Left cardiac atrium (tissue), 4 donors: ENCODE measurements around the gene SERTM1. TPM values are rescaled to one million over a fixed set of nuclear protein-coding genes. Genes with fewer than 3 reads are reported as not detected.

Experiments
- ATAC-seq, 2 donors: fragments of 200-7000 bp; cut with Tn5 transposase; one replicate each; pipeline ENCODE4 v1.9.1; 2020; ENCODE audit warnings: mild to moderate bottlenecking in 2 of 2, moderate library complexity in 2 of 2
- DNase-seq: peaks from one replicate; pipeline ENCODE4 v3.0.0-alpha.2; 2020
- intact Hi-C, 2 donors: fragments of 100-400 bp; cut with DNase I; formaldehyde crosslinking; loops; one replicate each; pipeline versions ENCODE4 v1.14.1 to v1.15.1; 2022 to 2023
- total RNA-seq, 2 donors: library from RNA; stranded (reverse); fragmentation: NEBNext Ultra II Directional; extraction: Animal tissue kit (Norgen Biotek cat#: 25700); gene quantifications; one replicate each; pipeline ENCODE4 v1.2.1, GENCODE V29; 2021
- donor health status: DM: no; HTN: yes; CAD: no.
- donor health status: DM: no; HTN: yes; CAD: no; lungs with severe emphysema.
- donor health status: DM: yes; HTN: yes; CAD: no.
- donor health status: Dilated cardiomyopathy.

The SERTM1 gene
- total RNA-seq, 2 donors from 2014 or later = 0.10 to 0.38 TPM

DNA sequence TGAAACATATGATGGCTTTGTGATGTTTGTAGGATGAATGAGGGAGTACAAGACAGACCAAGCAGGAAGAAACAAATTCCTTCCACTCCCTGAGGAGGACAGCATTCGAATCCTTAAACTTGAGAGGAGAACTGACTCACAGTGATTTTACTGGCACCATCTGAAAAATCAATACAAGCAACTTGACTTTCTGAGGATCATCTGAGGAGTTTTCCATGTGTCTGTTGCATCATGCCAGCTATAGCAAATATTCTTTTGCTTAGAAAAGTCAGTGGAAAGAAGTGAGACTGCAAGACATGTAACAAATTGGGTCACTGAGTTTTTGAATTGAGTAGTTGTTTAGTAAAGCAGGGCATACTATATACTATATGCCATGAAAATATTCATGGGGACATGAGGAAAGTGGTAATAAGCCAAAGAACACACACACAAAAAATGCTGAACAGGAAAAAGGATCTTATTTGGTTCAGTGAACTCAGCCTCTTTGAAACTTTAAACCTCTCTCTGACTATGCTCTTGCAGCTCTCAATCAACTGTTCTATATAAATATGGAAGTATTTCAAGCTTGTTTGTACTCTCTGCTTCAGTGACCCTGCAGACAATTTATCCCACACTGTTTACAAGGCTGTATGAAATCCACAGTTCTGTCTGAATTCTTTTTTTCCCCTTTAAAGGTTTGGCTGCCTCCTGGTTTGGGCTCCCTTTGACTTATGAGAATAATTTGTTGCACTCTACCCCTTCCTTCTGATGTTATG lies 35.5 kb downstream of the SERTM1 start:
- ATAC-seq (no peak), DNase-seq (no peak)
- intact Hi-C loops = no loop called here

DNA sequence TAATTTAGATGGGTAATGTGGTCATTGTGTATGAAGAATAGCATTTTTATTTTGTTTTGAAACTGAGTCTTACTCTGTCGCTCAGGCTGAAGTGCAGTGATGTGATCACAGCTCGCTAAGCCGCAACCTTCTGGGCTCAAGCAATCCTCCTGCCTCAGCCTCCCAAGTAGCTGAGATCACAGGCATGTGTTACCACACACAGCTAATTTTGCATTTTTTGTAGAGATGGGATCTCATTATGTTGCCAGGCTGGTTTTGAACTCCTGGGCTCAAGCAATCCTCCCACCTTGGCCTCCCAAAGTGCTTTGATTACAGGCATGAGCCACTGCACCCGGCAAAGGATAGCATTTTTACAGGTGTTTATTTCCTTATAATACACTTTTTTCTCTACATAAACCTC lies 36.6 kb downstream of the SERTM1 start:
- DNase-seq (no peak), ATAC-seq (no peak)
- intact Hi-C loops = no loop called here

DNA sequence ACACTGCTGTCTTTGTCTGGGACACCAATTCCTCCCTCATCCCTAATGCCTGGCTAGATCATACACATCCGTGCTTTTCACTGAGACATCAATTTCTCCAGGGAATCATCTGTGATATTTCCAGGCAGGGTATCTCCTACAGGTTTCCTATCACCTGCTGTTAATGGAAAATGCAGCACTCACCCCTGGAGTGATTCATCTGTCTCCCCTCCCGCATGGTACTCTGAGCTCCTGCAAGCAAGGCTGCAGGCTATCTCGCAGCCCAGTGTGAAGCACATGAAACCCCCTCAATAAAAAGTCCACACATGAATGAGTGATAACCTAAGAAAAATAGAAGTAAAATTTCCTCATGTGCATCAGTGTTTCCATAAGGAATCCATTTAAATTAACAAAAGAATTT lies 38.5 kb downstream of the SERTM1 start:
- intact Hi-C loops = no loop called here
- ATAC-seq = peak in 1 of 2 donors; percentile 73
- DNase-seq = no peak

DNA sequence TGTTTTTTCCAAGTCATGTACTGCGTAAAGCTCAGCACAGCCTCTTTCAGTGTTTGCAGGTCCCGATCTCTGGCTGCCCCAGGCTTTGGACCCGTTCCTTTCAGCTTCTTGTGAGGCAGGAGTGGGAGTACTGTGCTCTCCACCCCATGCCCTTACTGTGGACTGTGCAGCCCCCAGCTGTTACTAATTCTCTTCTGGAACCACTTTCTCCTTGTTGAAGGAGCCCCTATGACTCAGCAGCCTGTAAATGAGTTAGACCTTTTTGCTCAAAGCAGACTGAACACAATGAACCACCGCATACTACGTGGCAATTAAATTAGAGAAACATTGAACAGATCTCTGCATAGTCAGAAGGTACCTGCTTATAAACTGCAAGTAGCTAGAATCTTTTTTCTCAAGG lies 39.0 kb downstream of the SERTM1 start:
- DNase-seq = no peak
- peak in 1 of 2 donors; percentile 91 for ATAC-seq
- intact Hi-C loops = no loop called here

DNA sequence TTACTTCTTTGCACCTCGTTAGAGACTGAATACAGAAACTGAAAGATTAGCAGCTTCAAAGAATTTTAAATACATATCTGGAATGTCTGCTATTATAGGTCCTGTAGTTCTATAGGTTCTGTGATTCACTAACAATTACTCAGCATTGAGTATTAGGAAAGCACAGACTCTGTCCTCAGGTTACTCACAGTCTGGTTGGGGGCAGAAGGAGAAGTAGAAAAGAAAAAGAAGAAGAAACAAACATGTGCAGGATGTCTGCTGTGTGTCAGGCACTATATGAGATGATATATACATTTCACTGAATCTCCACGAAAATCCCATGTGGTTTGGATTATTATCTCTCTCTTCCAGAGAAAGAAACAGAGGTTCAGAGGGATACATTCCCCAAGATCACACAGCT lies 40.1 kb downstream of the SERTM1 start:
- intact Hi-C loops = no loop called here
- ATAC-seq (no peak), DNase-seq (no peak)

DNA sequence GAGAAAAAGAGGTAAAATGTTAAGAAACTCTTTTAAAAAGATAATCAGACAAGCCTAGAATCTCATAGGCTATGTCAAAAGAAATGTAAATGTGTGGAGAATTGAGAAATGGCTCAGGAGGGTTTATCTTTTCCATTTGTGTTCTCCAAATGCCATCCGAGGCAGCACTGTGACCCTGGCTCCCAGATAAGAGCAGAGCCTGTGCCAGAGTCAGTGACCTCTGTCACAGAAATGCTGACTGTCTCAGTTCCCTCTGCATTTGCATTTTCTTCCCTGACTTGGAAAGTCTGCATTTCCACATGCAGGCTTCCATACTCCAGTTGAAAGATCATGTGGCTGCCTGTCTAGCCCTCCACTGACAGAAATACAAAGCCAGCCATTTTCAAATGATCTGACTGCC lies 42.0 kb downstream of the SERTM1 start:
- intact Hi-C loops = no loop called here
- ATAC-seq (peak in 1 of 2 donors; percentile 30), DNase-seq (no peak)

DNA sequence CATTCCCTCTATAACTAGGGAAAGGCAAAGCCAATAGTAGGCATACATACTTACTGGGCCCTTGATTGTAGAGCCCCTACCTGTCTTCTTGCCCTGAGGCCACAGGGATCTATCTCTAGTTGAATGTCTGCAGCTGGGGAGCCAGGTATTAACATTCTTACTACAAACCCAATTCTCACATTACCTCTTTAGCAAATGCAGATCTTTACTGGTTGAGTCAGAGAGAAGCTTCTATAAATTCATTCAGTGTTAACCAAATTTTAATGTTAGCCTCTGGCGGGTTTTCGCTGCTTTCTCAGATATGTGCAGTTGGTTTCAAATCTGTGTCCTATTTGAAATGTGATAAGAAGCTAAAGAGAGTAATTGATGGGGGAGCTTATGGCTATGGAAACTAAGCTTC lies 43.2 kb downstream of the SERTM1 start:
- intact Hi-C loops = no loop called here

DNA sequence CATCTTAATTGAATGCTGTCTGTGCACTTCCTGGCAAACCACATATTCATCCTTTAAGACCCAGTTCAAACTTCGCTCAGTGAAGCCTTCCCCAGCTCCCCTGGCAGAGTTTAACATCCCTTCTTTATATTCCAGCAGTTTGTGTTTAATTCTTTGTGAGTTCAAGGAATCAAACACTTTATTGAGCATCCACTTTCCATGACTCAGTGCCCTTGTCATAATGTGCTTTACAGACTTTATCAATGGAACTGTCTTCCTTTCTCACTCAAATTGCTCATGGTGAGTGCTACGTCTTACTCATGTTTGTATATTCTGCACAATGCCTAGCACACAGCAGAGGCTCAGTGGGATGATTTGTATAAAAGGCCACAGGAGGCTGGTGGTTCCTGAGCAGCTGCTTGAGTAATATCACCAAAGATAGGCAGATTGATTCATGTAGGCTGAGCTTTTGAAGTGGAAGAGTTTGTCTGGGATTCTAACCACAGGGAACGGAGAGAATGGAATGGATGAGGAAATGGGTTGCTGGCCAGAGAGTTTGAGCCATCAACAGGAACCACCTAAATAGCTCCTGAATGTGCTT lies 44.2 kb downstream of the SERTM1 start:
- intact Hi-C loops = no loop called here
- ATAC-seq = no peak
- no peak for DNase-seq

More for the DNA sequence above, 43.2 kb downstream of the SERTM1 start:
- no peak for DNase-seq
- ATAC-seq = no peak

DNA sequence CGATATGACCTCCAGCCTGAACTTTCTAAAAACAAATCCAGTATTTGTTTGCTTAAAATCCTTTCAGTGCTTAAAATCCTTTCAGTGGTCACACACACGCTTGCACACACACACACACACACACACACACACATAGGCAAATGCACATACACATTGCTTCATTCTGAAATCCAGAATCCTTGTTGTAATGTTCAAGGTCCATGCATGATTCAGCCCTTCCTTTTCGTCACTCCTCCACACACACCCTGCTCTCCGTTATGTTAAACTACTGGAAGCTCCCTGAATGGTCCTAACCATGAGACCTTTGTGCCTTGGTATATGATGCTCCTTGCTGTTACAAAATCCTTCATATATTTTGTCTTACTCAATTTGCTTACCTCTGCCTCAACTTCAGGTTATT lies 44.9 kb downstream of the SERTM1 start:
- intact Hi-C loops = no loop called here
- DNase-seq (no peak), ATAC-seq (no peak)

DNA sequence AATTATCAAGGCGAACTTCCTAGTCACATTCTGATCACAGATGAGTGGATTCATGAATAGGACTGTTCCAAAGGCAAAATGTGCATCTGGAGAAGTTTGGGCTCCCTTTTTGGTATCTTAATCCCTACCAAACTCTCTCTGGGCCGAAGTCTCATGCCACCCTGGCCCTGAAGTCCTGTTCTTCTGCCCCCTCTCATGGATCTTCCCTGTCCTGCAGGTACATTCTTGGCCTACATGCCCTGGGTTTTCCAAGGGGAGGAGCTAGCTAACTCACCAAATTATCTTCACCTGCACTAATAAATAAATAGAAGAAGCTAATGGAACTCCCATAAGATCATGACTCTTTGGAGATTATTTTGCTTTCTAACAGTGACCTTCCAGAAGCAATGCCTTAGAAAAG lies 50.3 kb downstream of the SERTM1 start:
- intact Hi-C loops = no loop called here
- ATAC-seq (no peak), DNase-seq (no peak)

DNA sequence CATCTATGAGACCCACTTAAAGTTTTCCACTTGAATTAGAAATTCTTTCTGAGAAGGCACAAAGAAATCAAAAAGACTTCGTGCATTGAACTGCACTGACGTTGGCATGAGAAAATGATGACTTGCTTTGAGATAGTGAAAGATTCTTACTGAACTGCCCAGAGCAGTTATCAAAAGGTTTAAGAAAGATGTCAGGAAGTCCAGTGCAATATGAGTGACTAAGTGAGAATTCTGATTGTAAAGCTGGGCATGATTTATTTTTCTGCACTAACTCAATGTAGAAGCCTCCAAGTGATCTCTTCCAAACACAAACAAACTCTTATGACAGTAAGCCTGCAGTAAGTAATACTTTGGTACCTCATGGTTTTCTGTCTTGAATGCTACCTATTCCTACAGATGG lies 52.1 kb downstream of the SERTM1 start:
- intact Hi-C loops = no loop called here
- DNase-seq = no peak
- ATAC-seq = peak in 1 of 2 donors; percentile 67

DNA sequence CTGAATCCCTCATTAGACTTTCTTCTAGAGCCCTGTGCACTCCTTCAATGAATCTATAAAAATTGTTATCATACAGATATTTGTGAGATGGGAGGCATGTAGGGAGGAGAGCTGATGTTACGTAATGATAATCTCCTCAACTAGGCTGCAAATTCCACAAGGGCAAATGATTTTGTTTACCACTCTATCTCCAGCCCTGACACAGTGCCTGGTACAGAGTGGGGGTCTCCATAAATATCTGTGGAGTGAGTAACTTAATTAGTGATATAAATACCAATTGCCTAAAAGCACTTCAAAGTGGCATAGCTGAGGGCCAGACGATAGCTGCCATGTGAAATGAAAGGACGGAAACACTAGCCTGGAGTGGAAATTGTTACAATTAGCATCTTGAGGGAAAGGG lies 54.2 kb downstream of the SERTM1 start:
- DNase-seq (no peak), ATAC-seq (peak in 1 of 2 donors; percentile 74)
- intact Hi-C loops = no loop called here

DNA sequence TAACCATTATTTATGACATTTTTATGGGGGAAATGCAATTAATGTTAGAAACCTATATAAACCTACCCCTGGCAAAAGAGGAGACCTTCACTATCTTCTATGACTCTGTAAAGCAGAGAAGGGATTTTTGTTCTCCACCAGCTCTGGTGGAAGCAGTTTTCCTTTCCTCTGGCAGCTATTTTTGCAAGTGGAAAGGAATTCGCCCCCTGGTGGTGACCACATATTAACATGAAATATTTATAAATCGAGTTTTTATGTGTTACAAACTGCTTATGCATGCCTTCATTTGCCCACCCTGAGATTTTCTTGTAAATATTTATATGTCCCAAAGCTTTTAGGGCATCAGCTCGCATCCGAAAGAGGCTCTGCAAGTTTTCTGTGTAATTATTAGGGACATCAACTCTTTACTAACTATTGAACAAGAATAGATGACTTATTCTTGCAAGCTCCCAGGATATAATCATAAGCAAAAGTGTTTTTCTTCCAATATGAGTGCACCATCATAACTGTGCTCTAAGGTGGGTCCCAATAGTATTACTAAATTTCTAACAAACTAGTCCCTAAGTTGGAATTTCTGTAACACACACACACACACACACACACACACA lies 62.4 kb downstream of the SERTM1 start:
- peak; percentile 41 for DNase-seq
- ATAC-seq = peak in 1 of 2 donors; percentile 16
- intact Hi-C loops = loop anchor here in 1 of 2 donors (2.0 to 5.0 kb wide), 3 partner anchors 281 to 759 kb away; no protein-coding TSS in a partner anchor

DNA sequence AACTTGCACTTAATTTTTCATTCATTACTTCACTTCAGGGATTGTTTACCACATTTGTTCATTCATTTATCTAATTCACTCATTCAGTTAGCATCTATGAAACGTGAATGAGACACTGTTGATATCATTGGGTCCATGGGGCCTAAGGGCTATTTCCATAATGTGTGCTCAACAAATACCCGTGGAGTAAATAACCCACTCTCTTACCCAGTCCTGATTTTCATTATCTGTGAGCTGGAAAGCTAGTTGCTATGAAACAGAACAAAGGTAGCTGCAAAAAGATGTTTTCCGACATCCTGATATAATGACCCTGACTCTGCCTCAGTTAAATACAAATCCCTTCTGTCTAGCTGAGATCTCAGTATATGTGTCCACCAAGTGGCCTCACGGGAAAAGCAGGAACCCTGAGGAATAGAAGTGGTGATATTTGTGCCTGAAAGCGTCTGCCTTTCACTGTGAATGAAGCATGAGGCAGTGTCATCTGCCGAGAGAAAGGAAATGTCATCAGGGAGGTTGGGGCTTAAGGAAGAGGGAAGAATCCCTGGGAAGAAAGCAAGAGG lies 63.8 kb downstream of the SERTM1 start:
- intact Hi-C loops = loop anchor here in 1 of 2 donors (2.0 to 5.0 kb wide), 3 partner anchors 283 to 760 kb away; no protein-coding TSS in a partner anchor
- ATAC-seq (no peak), DNase-seq (no peak)

DNA sequence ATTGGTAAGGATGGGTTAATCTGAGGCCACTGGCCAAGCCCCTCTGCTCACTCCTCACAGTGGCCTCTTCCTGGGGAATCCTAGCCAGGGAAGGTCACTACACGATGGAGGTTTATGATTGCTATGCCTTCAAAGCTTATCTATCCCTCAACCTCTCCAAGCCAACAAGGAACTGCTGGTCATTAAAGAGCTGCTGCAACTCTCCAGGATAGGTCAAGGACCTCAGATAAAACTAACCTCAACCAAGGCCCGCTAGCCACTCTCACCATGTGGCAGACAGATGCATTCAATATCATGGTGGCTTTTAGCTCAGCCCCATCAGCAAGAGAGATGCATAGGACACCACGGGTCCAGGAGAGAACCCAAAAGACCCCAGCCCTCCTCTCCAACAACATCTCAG lies 71.6 kb downstream of the SERTM1 start:
- ATAC-seq (no peak), DNase-seq (no peak)
- intact Hi-C loops = no loop called here

DNA sequence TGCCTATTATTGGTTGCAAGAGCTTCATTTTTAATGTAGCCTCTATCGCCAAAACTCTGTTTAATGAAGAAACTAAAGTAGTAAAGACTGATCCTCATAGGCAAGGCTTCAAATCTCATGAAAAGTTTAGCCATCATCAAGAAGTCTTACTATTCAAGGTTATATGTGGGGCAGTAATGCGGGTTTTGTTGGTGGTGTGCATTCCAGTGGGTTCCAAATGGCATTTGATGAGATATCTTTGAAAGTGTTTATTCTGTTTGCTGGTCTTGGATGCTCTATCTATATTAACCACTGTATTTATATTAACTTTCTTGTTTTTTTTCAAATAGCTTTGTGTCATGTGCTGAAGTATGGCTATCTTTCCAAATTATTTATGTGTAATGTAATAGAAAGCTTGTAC lies 72.2 kb downstream of the SERTM1 start:
- ATAC-seq = no peak
- intact Hi-C loops = no loop called here
- DNase-seq = no peak
